CD4-positive, alpha-beta T cell treated with Interleukin-6 at 100 ng/mL for 8 hours (primary cell): ENCODE measurements around the gene OSR1.

Source experiments
- DNase-seq: peaks from one replicate; pipeline ENCODE4 v3.0.0-alpha.2; 2020; ENCODE audit warnings: mixed read lengths, low spot score

The OSR1 gene

DNA sequence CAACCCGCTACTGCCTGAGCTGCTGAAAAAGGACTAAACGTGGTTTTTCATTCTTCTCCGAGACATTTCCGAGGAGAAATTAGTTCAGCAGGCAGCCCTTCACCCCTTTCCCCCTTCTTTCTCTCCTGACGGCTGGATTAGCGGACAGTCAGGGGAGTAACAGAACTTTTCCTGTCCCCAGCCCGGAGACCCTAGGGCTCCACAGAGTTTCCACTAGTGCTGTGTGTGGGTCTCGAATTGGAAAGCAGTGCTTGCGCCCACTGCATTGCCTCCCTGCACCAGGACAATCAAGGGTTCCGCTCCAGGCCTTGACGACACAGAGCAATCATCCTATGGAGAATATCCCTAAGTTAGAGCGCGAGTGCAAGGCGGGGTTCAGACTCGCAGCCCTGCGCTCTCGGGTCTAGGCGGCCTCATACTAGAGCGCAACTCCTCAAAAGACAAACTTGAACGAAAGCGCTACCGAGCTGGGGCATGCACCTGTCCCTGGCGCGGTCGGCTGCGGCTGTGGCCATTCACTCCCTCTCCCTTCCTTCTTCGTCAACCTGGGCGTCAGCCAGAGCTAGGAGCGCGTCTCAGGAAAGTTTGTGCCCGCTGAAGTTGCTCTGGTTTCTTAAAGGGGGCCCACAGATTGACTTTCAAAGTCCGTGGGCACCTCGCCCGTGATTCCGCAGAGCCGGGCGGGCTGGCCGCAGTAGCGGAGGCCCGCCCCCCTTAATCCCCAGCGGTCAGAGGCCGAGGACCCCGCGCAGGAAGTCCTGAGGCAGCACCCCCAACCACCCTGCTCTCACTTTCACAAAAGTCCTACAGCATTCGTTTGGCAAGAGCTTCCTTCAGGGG lies 801 bp downstream of the OSR1 start:
- DNase-seq = no peak

DNA sequence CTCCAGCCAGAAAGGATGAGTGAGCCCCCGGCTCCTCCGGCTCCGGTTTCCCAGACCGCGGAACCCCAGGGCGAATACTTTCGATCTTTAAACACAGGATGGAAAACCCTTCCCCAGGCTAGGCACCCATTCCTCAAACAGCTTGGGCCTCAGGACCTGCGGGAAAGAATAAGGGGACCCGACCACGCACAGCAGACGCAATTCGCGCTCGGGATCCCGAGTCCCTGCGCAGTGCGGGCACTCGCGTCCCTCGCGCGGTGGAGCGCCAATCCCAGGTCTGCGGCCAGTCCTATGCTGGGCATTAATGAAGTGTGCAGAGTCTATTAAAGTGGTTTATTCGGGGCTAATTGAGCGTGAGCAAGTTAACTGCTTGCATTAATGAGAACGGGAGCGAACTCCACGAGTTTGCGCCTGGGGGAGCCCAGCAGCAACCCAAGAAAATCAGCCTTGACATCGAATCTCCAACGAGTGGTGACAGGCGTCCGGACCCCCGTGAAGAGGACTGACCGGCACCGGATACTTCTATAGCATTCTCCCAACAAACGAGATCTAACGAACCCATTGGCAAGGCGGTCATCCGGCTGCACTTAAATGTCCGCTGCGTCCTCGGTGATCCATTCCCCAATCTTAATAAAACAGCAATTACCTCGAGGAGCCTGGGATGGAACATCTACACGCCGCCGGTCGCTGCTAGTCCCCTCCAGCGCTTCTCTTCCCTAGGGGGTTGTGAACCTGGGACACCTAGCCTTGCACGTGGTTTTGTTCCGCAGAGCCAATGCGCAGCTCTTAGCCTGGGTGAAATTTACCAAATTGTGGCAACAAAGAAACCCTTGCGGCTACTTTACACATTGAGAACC lies 1.6 kb downstream of the OSR1 start:
- no peak for DNase-seq

DNA sequence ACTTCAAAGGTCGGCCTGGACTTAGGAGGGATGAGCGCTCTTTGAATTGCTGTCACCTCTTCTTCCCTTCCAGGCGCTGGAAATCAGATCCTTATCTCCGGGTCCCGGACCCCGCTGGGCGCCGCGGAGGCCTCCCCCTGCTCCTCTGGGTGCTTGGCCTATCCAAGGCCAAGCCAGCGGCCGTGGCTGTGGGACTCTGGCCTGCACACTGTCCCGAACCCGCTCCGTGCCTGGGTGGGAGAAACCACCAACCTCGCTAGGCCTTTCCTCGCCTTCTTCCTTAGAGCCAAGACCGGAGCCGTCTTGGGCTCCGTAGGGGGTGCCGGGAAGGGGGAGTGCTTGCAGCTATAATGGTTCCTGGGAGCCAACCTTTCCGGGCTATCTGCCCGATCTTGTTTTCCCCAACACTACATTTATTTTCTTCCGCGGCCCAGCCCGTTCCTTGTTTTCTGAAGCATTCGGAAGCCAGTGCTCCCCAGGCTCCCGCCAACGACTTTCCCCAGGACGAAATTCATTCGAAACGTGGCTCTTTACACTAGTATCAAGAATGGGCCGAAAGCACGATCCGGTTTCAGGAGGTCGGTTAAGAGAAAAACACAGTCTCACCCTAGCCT lies 2.4 kb downstream of the OSR1 start:
- DNase-seq = no peak

DNA sequence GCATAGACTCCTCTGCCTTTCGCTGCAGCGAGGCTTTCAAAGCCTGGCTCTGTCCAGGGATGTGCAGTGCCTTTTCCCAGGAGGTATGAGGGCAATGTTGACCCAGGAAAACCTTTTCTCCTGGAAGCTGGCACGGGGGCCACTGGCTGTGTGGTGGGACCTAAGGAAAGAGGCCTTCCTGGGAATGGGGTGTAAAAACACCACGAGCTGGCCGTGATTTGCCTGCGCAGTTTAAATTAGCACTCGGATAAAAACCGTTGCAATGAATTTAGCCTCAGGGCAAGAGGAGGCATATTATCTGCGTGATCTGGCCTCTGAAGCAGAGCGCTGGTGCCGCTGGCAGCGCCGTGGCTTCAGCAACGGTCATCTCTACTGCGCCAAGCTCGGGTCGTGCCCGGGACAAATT lies 3.0 kb downstream of the OSR1 start:
- DNase-seq = no peak

DNA sequence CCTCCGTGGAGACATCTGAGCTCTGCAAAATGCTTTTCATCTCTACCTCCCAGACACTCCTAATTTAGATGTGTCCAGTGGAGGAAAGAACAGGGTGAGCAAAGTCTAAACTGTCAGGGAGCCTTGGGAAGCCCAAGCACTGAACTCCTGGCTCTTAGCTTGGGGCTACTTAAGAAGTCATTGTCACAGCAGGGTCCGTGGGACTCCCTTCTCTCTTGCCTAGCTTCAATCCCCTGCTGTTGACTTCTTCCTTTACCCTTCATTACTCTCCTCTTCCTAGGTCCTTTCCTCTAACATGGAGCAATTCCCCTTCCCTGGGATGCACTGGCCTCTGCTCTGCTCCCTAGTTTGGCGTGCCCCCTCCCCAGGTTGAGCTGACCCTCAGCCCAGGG lies 3.4 kb downstream of the OSR1 start:
- DNase-seq = no peak

DNA sequence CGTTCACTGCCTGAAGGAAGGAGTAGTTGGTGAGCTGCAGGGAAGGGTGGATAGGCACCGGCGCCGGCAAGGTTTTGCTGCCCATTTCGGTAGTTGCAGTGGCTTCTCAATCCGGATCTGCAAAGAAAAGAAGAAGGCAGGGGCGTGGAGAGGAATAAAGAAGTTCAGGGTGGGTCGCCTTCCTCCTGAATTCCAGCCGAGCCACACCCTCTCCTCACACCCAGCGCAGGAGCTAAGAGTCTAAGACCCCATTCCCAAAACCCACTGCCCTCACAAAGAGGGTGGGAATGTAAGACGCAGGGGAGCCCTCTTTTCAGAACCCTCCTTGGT lies 4.7 kb downstream of the OSR1 start:
- DNase-seq = no peak

DNA sequence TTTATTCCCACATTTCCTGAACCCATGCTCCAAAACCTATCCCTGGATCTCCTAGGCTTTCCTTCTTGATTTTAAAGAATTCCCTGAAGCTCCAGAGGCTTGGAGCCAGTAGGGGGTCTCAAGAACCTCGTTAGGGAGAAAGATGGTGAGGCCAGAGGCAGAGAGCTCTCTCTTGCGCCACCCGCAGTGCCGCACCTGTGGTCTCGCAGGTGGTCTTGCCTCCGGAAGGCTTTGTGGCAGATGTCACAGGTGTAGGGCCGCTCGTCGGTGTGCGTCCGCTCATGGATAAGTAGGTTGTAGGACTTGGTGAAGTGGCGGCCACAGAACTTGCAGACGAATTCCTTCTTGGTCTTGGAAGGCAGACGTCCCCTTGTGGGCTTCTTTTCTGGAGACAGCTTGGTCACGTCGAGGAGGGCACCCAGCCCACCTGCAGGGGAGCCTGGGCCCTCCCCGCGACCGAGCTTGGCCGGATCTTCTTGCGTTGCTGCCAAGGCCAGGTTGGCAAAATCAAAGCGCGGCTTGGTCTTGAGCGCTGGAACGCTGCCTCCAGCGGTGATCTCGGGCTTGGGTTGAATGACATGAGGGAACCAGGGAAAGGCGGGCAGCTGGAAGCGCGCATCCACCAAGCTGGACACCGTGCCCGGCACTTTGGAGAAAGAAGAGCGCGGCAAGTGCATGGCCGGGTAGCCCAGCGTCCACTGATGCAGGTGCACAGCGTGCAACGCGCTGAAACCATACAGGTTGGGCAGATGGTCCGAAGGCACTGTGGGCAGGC lies 5.3 kb downstream of the OSR1 start:
- DNase-seq = no peak

DNA sequence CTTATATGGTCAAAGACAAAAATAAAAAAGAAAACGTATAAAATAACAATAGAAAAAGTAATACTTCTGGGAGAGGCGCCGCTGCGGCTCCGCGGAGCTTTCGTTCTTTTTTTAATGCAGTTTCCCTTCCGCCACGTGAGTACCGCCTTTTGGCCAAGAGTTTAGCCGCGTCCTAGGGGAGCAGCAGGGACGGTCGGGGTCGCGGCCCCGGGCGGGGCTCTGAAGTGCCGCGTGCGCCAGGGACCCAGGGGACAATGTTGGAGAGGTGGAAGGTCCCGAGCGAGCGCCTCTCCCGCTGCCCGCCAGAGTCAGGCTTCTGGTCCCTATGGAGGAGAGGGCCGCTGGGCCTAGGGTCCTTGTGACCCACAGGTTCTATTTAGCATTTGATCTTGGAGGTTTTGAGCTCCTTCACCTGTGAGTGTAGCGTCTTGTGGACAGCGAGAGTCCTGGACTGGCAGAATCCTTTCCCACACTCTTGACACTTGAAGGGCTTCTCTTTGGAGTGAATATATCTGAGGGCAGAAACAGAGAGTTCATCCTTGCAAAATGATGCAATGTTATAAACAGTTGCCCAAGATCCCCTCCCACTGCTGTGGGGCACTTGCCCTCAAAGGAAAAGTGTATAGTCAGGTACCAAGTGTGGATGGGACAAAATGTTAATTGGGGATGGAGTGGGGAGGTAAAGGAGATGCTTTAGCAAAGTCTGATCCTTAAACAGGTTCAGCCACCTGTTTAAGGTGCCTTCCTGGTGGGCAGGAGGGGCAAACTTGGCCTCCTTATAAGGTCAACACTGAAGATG lies 6.3 kb downstream of the OSR1 start:
- DNase-seq = no peak

DNA sequence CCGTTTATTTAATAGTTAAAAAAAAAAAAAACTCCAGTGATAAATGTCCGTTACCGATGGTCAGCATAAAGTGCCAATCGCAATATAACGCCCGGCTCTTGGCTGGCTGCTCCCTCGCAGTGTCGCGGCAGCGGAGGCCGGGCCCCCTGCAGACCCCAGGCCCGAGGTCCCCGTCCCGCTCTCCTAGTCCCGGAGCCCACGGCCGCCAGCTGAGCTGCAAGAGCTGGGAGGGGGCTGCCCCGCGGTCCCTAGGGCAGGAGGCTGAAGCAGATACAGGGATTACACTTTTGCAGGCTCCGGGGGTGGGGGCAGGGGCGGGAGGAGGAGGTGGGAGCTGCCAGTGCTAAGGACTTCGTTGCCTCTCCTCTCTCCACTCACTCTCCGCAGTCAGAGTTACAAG lies 6.9 kb downstream of the OSR1 start:
- no peak for DNase-seq

DNA sequence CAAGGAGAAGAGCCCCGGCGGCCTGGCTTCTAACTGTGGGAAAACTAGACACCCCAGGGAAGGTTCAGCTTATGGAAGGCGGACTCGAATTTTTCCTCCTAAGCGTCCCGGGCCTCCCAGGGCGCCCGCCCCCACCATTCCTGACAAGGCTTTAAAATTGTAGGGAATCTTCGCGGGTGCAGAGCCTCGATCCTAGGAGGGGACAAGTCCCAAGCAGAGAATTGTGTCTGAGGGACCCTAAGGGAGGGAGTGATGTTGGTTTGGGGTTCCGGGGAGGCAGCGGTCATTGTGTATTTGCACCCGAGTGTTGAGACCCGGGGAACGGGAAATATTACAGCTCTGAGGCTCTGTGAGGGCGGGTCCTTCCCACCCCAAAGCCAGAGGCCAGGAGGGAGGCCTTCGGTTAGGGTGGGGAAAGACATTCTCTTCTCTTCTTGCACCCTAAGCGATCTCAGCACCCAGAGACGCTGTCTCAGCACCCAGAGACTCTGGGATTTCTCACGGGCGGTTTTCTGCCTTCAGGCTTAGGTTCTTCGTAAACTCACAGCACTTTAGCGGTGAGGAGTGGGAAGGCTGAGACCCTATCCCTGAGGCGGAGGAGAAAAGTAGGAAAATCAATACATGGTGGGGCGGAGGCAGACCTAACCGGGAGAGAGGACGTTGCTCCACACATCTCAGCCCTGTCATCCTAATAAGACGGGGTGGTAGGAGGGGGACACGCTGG lies 7.6 kb downstream of the OSR1 start:
- DNase-seq = no peak

DNA sequence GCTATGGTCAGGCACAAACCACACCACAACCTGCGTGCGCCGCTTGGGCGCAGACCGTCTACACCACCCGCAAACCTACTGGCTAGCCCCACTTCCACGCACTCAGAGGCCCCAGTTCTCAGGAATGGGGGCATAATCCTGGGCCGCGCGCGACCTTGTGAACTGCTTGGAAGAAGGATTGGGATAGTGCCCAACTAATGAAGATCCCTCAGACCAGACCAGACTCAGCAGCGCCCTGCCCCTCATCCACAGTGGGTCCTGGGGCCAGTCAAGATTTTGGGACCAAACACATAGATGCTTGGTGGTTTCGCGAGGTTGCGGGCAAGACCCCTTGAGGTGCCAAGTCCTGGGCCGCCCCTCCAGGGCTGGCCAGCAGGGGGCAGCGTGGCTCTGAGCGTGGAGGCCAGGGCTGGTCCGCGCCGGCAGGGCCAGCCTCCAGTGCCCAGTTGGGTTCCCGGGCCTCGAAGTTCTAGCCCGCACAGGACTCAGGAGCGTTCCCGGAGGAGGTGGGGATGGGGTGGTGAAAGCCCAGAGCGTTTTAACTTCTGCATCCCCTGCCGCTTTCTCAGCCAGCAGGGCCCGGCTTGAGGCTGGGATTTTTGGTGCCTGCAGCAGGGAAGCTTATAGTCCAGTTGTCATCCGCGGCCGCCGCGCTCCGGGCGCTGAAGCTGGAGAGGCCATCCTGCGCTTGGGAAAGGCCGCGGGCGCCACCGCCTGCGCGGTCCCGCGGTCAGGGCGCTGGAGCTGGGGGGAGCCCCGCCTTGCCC lies 8.3 kb downstream of the OSR1 start:
- peak; percentile 26 for DNase-seq

DNA sequence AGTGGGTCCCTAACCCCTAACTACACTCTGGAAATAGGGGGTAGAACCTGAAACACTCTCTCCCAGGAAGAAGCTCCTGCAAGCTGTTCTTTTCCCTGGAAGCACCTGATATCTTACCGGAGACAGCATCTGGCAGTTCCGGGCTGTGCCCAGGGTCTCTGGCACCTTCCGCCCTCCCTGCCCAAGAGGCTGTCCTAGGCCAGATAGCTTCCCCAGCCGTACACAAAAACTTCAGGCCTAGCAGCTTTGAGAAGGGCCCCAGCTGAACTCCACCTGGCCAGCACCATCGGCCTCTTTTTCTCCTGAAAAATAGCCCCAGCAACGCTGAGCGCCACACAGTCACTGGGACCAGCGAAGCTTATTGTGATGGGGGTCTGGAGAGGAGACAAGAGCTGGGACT lies 9.7 kb downstream of the OSR1 start:
- no peak for DNase-seq

DNA sequence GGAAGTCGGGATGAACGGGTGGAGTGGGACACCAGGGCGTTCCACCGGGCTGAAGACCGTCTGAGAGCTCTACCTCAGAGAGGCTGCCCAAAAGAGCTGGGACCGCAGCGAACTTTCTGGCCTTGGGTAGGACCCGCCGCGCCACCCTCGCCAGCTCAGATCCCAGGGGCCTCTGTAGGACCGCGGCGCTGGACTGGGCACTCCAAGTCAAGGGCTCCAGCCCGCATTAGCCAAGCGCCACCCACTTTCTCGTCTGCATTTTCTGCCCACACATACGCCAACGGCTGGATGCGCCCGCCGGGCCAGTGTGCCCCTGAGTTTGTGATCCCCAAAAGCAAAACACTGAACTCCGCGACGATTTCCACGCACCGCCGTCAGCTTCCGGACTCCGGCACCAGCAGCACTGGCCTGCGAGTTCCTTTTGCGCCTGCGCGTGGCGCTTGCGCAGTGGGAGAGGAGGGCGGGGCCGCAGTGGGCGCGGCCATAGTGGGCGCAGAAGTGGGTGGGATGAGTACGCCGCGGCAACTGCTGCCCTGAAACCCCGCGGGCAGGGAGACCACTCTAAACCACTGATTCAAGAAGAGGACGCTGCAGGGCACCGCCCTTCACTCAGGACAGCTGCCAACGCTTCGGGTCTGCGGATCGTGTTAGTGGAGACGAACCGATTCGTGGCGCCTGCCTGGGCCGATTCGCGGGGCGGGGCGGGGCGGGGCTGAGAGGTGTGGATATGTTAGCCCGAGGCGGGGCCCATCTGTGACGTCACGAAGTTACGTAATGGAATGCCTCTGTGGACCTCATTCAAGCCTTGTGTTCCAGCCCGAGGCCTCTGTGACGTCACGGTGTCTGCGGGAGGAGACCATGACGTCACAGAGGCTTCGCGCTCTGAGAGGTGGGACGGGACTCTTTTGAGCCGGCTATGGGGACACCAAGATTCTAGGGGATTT lies 10.5 kb downstream of the OSR1 start:
- DNase-seq = peak; percentile 92

DNA sequence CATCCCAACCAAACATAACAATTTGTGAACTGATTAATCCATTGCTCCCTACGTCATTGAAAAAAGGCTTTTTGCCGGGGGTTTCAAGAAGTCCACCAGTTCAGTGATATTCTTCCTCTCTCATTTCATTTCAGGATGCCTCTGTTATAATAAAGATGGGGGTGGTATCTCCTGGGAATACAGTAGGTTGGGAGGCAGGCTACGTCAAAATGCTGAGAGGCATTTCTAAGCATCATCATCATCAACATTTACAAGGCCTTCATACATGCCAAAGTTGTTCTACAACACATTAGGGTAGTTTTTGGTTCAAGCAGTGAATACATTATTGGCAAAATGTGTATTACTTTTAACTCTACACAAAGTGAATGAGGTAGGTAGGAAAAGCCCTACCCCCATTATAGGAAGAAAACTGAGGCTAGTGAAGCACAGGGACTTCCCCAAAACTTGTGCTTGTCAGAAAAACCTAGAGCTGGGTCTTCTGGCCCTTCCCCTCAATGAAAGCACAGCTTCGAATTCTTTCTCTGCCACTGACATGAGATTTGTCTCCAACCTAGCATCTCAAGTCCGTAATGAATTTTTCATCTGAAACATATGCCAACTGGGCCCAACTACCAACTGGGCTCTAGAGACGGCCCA lies 11.3 kb downstream of the OSR1 start:
- DNase-seq = no peak

DNA sequence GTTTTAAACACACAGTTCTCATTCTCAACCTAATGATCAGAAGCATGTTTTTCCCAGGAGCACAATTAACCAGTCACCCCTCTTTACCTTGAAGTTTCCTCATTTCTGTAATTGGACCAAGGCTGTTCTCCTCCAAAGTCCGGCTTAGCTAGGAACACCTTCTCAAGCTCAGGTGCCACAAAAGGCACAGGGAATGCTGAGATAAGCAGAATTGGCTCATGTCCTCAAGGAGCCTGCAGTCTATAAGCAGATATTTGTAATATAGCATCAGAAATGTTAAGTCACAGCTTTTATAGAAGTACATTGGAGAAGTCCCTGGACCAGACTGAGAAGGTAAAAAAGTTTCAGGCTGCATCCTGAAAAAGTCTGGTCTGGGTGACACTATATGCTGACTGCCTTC lies 20.7 kb downstream of the OSR1 start:
- DNase-seq = no peak

DNA sequence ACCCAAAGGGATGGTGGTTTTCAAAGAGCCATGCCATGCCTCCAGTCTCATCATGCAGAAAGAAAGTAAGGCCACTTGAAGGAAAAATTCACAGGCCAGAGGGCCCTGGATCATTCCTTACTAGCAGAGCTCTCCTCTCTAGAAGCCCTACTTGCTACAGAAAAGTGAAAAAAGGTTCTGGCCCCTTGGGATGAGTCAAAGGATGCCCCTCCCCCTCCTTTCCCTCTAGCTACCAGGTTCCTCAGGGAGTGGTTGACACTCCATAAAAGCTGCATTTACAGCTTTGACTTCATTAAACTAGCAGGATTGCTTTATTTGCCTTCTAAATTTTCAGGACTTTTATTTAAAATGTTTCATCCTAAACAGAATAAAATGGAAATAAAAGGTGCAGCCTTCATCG lies 21.2 kb downstream of the OSR1 start:
- no peak for DNase-seq

DNA sequence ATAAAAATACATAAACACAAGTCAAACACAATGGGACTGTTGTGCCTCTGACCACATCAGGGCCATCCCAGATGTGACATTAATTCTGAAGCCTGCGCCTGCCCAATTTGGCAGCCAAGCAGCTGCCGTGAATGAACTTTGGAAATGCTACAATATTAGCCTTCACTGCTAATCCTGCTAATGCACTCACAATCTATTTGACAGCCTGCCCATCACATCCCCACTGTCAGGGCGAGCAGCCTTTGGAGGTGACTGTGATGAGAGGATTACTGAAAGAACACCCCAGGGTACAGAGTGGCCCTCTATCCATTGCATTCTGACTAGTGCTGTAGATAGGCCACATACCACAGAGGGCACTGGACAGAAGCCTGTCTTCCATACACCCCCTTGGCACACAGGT lies 21.6 kb downstream of the OSR1 start:
- DNase-seq = no peak

DNA sequence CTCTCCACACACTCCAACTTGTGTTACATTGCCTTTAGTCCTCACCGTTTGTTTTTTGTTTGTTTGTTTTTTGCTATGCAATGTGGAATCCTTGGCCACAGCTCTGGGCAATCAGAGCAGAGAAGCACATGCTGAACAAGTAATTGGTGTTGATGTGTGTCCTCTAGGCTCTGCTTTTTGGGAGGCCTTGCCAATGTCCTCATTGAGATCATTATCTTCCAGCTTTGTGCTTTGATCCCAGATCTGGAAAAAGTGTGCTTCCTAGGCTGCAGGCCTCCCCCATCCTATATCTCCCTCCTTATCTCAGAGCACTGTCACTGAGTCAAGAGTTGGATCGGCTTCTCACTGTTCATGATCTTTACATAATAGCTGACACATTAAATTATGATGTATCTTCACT lies 25.9 kb downstream of the OSR1 start:
- DNase-seq = no peak
